HEK293T (cell line): Measurements from ENCODE around the gene LIN54.
"Not testable (repeated sequence)": the region's sequence is repeated elsewhere in the genome, so short reads cannot be mapped to it uniquely, and the experiment has no call there.

ENCODE experiments used
- CTCF ChIA-PET: fragments of 350-600 bp; formaldehyde crosslinking; extraction: SDS; loops from one replicate; lab custom pipeline; 2021; ENCODE audit warnings: antibody characterized with exemption, inconsistent platforms; lab: Yijun Ruan, JAX
- POLR2A ChIA-PET: fragments of 350-600 bp; formaldehyde crosslinking; extraction: SDS; loops from one replicate; lab custom pipeline; 2020; ENCODE audit warnings: antibody characterized with exemption, inconsistent platforms; lab: Yijun Ruan, JAX
- DNase-seq: peaks from one replicate; pipeline ENCODE4 v3.0.0; 2012; ENCODE audit warnings: mixed read lengths; ENCODE audit errors: extremely low spot score
- ARNT ChIP-seq: fragments of 450-650 bp; IDR thresholded peaks from 2 replicates; pipeline ENCODE4 v1.6.1; 2017; ENCODE audit warnings: mild to moderate bottlenecking
- BHLHE40 ChIP-seq: fragments of 450-650 bp; IDR thresholded peaks from 2 replicates; pipeline ENCODE4 v1.6.1; 2016; ENCODE audit warnings: mild to moderate bottlenecking, moderate library complexity, borderline replicate concordance
- CTBP1 ChIP-seq: fragments of 450-650 bp; IDR thresholded peaks from 2 replicates; pipeline ENCODE4 v1.6.1; 2016; ENCODE audit warnings: borderline replicate concordance
- ELF4 ChIP-seq: fragments of 450-650 bp; IDR thresholded peaks from 2 replicates; pipeline ENCODE4 v1.6.1; 2017; ENCODE audit warnings: antibody characterized with exemption
- FOXK2 ChIP-seq: fragments of 450-650 bp; IDR thresholded peaks from 2 replicates; pipeline ENCODE4 v1.6.1; 2016; ENCODE audit warnings: mild to moderate bottlenecking
- FOXM1 ChIP-seq: fragments of 450-650 bp; IDR thresholded peaks from 2 replicates; pipeline ENCODE4 v1.6.1; 2017; ENCODE audit warnings: mild to moderate bottlenecking, borderline replicate concordance
- HDGF ChIP-seq: fragments of 450-650 bp; IDR thresholded peaks from 2 replicates; pipeline ENCODE4 v1.6.1; 2017; ENCODE audit warnings: antibody characterized with exemption, borderline replicate concordance
- L3MBTL2 ChIP-seq: fragments of 450-650 bp; conservative IDR thresholded peaks from 2 replicates; pipeline ENCODE4 v1.6.1; 2016; ENCODE audit warnings: mild to moderate bottlenecking
- LEF1 ChIP-seq: fragments of 450-650 bp; IDR thresholded peaks from 2 replicates; pipeline ENCODE4 v1.6.1; 2017; ENCODE audit warnings: mild to moderate bottlenecking, borderline replicate concordance
- NFRKB ChIP-seq: fragments of 450-650 bp; IDR thresholded peaks from 2 replicates; pipeline ENCODE4 v1.6.1; 2016; ENCODE audit warnings: mild to moderate bottlenecking, moderate library complexity
- PKNOX1 ChIP-seq: fragments of 450-650 bp; IDR thresholded peaks from 2 replicates; pipeline ENCODE4 v1.6.1; 2016
- SP1 ChIP-seq: fragments of 450-650 bp; IDR thresholded peaks from 2 replicates; pipeline ENCODE4 v1.6.1; 2017
- SUZ12 ChIP-seq: fragments of 450-650 bp; IDR thresholded peaks from 2 replicates; pipeline ENCODE4 v1.6.1; 2016; ENCODE audit warnings: mild to moderate bottlenecking
- TARDBP ChIP-seq: fragments of 450-650 bp; IDR thresholded peaks from 2 replicates; pipeline ENCODE4 v1.6.1; 2016
- ZNF384 ChIP-seq: fragments of 450-650 bp; IDR thresholded peaks from 2 replicates; pipeline ENCODE4 v1.6.1; 2016

The LIN54 gene

GRCh38 chr4:83012200-83012686 is 1.6 kb upstream of the LIN54 start:
- POLR2A ChIA-PET = interaction anchor here (0.6 to 3.8 kb wide), 11 partner anchors 13 to 651 kb away, joined by 3 to 59 read pairs (median 9); partner anchors contain the start of genes COPS4, COQ2 and THAP9
- CTCF ChIA-PET = no interaction called here
- DNase-seq = peak; percentile 37
- no peak for TF ChIP-seq PKNOX1
- TF ChIP-seq ZNF384 = no peak
- TF ChIP-seq ELF4 = no peak

- TF ChIP-seq PKNOX1 (no peak), HDGF (no peak), L3MBTL2 (no peak), ARNT (no peak), ZNF384 (0 out of 2 replicates have a peak, but pooled peaks have one; percentile 38), SUZ12 (no peak), FOXM1 (no peak), TARDBP (no peak)
- ChIA-PET CTCF (no interaction called here), POLR2A (interaction anchor here (0.6 to 3.8 kb wide), 10 partner anchors 12 to 273 kb away, joined by 3 to 59 read pairs (median 9); partner anchors contain the start of genes COPS4, COQ2 and THAP9)
- no peak for DNase-seq
Observed at GRCh38 chr4:83011689-83012199, 1.1 kb upstream of the LIN54 start.

GRCh38 chr4:83010111-83010521 is 507 bp downstream of the LIN54 start:
- POLR2A ChIA-PET = interaction anchor here (0.8 to 3.8 kb wide), 7 partner anchors 11 to 274 kb away, joined by 3 to 59 read pairs (median 9); partner anchors contain the start of genes COPS4, COQ2 and THAP9
- DNase-seq = no peak
- CTCF ChIA-PET = no interaction called here
- TF ChIP-seq CTBP1 (no peak), HDGF (no peak), BHLHE40 (no peak)

- DNase-seq = no peak
- ChIA-PET CTCF (interaction anchor here (0.7 kb wide), 1 partner anchor 97 kb away, joined by 3 read pairs; no protein-coding TSS in a partner anchor), POLR2A (interaction anchor here (1.7 to 2.6 kb wide), 2 partner anchors 108 to 275 kb away, joined by 5 to 16 read pairs; partner anchors contain the start of genes COQ2 and THAP9)
- TF ChIP-seq ZNF384 = no peak
- TF ChIP-seq PKNOX1 = peak; percentile 14; the same call in 1 of the 2 replicates
Observed at GRCh38 chr4:83009529-83009928, 1.1 kb downstream of the LIN54 start.

- DNase-seq, POLR2A ChIA-PET: not testable (repeated sequence)
- CTCF ChIA-PET = interaction anchor here (0.7 kb wide), 1 partner anchor 10 kb away, joined by 3 read pairs; no protein-coding TSS in a partner anchor
Observed at GRCh38 chr4:83003044-83003791, 7.4 kb downstream of the LIN54 start.

- no peak for TF ChIP-seq ARNT
- no peak for TF ChIP-seq SUZ12
- no peak for TF ChIP-seq FOXM1
- no peak for TF ChIP-seq SP1
- no peak for TF ChIP-seq LEF1
- TF ChIP-seq TARDBP = no peak
- no peak for TF ChIP-seq L3MBTL2
- TF ChIP-seq PKNOX1 = no peak
- TF ChIP-seq ELF4 = no peak
- no peak for TF ChIP-seq NFRKB
- POLR2A ChIA-PET = no interaction called here
- DNase-seq = no peak
- CTCF ChIA-PET = no interaction called here
Observed at GRCh38 chr4:83002329-83002728, 8.3 kb downstream of the LIN54 start.

- ChIA-PET CTCF (no interaction called here), POLR2A (interaction anchor here (2.3 kb wide), 1 partner anchor 13 kb away, joined by 17 read pairs; the partner anchor contains the start of gene LIN54)
- no peak for DNase-seq
- TF ChIP-seq FOXK2 = peak; percentile 32; the same call in 1 of the 2 replicates
- TF ChIP-seq SUZ12 = no peak
Observed at GRCh38 chr4:82998898-82999297, 11.7 kb downstream of the LIN54 start.
